ENCODE results near the gene USP35.

USP35 gene

DNA sequence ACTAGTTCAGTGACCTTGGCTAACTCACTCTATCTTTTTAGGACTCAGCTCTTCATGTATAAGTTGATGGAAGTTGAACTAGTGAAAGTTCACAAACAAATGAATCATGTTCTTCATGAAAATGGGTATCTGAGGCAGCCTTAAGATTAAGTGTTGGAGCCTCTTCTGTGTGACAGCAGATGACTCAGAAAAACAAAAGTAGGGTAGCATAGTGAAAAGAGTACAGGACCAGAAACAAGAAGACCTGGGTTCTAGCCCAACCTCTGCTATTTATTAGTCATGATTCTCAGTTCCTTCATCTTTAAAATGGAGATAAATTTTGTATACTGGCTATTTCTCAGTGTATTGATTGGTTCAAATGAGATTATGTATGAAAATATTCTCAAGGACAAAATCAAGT is 60.2 kb downstream of the USP35 start:
- Mint-ChIP-seq H3K27me3 (no peaks in the 10 kb centered on the region), H3K4me3 (no peak overlapping the region), H3K36me3 (peaks cover 58% of the 10 kb centered on the region), H3K4me1 (peaks cover 19% of the 10 kb centered on the region), H3K27ac (no peak overlapping the region), H3K9me3 (no peaks in the 10 kb centered on the region)
- ATAC-seq: no peak

DNA sequence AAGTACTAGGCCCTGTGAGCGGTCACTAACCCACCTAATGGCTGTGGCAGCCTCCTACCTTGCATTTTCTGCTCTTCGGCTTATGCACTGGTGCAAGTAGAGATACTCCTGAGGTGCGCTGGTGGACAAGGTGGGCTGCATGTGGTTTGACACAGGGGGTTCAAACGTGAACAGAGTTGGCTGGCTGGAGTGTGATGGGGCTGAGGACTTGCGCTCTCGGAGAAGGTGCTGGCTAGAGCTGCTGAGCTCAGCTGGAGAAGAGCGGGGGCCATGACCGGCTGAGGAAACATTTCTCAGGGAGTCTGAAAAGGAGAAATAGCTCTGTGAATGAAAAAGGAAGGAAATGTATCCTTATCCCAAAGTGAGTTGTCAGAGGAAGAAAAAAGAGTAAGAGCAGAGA is 61.4 kb downstream of the USP35 start:
- Mint-ChIP-seq H3K27me3 (no peaks in the 10 kb centered on the region), H3K4me3 (no peak overlapping the region), H3K36me3 (peaks cover 50% of the 10 kb centered on the region), H3K9me3 (no peaks in the 10 kb centered on the region), H3K27ac (no peak overlapping the region), H3K4me1 (peaks cover 7% of the 10 kb centered on the region)
- ATAC-seq: no peak

DNA sequence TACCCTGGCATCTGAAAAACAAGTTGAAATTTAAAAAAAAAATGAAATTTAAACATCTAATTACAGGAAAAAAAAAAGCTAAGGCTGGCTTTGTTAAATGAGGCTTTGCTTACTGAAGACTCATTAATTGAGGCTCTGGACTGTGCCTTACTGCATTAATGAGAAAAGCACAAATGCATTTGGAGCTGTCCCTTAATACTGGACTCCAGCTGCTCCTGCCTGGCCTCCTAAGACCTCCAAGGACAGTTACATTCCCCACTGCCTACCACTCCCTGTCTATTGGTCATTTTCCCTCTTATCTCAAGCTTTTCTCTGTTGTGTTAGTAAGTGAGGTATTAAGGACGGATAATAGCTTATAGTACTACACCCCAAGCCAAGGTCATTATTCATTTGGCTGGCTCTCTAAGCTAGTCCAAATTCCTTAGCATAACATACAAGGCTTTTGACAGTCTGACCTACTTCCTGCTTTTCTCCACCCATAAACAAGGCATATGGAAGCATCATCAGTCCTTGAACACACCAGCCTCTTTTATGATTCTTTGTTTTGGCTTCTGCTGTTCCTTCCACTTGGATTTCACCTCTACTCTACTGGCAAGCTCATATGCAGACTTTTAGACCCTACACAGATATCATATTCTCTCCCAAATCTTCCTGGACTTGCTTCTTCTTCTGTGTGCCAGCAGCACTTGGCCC is 62.5 kb downstream of the USP35 start:
- no peaks in the 10 kb centered on the region for H3K27me3 Mint-ChIP-seq
- no peak overlapping the region for H3K27ac Mint-ChIP-seq
- H3K9me3 Mint-ChIP-seq: no peaks in the 10 kb centered on the region
- peaks cover 6% of the 10 kb centered on the region for H3K4me1 Mint-ChIP-seq
- no peak overlapping the region for H3K4me3 Mint-ChIP-seq
- H3K36me3 Mint-ChIP-seq: peaks cover 45% of the 10 kb centered on the region
- no peak for ATAC-seq

DNA sequence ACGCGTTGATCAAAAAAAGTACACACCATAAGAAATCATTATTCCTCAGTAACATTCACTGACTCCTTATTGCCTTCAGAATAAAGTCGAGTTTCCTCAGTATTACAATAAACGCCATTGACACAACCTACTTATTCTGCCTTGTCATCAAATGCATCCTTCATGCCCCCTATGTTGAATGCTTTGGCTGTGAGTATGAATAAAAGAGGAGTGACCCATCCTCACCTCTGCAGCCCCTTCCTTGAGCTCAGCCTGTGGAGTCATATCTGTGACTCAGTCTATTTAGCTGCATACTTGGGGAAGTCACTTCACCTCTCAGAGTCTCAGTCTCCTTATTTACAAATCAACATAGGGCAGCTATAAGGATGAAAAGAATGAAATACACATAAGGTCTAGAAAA is 65.1 kb downstream of the USP35 start:
- Mint-ChIP-seq H3K27ac (no peak overlapping the region), H3K4me3 (no peak overlapping the region), H3K9me3 (no peaks in the 10 kb centered on the region), H3K4me1 (peaks cover 6% of the 10 kb centered on the region), H3K36me3 (peaks cover 19% of the 10 kb centered on the region), H3K27me3 (no peaks in the 10 kb centered on the region)
- no peak for ATAC-seq

DNA sequence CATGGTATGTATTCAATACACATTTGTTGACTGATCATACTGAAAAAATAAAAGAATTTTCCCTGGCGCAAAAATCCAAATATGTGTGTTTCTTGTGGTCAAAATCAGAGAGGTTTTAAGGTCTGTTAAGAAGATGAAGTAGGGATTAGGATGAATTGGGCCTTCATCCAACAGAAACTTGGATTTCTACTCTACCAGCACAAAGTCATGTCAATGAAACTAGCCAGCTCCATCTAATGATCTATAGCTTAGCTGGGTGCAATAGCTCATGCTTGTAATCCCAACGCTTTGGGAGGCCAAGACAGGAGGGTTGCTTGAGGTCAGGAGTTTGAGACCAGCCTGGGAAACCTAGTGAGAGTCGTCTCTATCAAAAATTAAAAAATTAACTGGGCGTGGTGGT is 65.5 kb downstream of the USP35 start:
- Mint-ChIP-seq H3K9me3 (no peaks in the 10 kb centered on the region), H3K4me1 (peaks cover 6% of the 10 kb centered on the region), H3K27me3 (no peaks in the 10 kb centered on the region), H3K36me3 (peaks cover 17% of the 10 kb centered on the region), H3K4me3 (no peak overlapping the region), H3K27ac (no peak overlapping the region)
- no peak for ATAC-seq

DNA sequence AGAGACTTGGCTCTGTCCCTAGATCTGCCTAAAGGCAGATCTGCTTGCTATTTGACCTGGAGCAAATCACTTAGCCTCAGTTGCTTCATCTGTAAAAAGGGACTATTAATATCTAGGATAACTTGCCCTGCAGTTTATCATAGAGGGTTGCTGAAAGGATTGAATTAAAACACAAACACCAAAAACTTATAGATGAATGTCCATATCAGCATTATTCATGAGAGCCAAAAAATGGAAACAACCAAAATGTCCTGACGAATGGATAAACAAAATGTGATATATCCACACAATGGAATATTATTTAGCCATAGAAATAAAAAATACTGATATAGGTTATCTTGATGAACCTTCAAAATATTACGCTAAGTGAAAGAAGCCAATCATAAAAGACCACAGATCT is 67.2 kb downstream of the USP35 start:
- Mint-ChIP-seq H3K36me3 (peaks cover 9% of the 10 kb centered on the region), H3K9me3 (no peaks in the 10 kb centered on the region), H3K27me3 (no peaks in the 10 kb centered on the region), H3K4me3 (no peak overlapping the region), H3K4me1 (peaks cover 6% of the 10 kb centered on the region), H3K27ac (no peak overlapping the region)
- ATAC-seq: no peak

DNA sequence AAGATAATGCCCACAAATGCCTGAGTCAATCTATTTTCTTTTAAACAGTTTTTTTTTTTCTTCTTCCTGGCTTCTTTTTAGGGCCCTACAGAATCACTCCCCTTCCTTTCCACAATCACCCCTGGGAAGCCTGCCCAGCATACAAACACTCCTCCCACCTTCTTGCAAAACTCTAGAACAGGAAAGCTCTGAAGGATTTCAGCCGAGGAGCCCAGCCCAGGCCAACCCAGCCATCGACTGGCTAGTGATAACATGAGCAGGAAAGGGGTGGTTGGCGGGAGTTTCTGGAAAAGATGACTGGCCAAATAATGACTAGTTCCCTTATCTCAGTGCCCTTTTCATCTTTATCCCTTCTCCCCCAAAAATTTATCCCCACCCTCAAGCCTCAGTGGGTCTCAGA is 68.2 kb downstream of the USP35 start:
- H3K27me3 Mint-ChIP-seq: no peaks in the 10 kb centered on the region
- H3K9me3 Mint-ChIP-seq: no peaks in the 10 kb centered on the region
- ATAC-seq: no peak
- H3K4me1 Mint-ChIP-seq: peaks cover 6% of the 10 kb centered on the region
- no peak overlapping the region for H3K27ac Mint-ChIP-seq
- no peak overlapping the region for H3K4me3 Mint-ChIP-seq
- H3K36me3 Mint-ChIP-seq: peaks cover 9% of the 10 kb centered on the region

DNA sequence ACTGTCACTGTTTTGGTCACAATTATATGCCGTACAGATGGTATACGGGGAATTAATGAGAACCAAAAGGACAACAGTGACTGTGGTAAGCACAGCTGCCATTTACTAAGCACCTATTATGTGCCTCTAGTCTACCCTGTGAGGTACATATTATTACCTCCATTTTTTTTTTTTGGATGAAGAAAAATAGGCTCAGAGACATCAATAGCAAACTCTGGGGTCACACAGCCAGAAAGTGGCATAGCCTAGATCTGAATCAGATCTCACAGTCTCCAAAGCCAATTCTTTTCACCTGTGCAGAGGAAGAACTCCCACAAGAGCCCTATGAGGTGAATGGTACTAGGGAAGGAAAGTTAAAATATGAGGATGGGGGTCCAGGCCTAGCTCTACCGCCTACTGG is 68.9 kb downstream of the USP35 start:
- Mint-ChIP-seq H3K36me3 (peaks cover 9% of the 10 kb centered on the region), H3K4me3 (no peak overlapping the region), H3K27me3 (no peaks in the 10 kb centered on the region), H3K9me3 (no peaks in the 10 kb centered on the region), H3K4me1 (peaks cover 2% of the 10 kb centered on the region), H3K27ac (no peak overlapping the region)
- ATAC-seq: no peak

DNA sequence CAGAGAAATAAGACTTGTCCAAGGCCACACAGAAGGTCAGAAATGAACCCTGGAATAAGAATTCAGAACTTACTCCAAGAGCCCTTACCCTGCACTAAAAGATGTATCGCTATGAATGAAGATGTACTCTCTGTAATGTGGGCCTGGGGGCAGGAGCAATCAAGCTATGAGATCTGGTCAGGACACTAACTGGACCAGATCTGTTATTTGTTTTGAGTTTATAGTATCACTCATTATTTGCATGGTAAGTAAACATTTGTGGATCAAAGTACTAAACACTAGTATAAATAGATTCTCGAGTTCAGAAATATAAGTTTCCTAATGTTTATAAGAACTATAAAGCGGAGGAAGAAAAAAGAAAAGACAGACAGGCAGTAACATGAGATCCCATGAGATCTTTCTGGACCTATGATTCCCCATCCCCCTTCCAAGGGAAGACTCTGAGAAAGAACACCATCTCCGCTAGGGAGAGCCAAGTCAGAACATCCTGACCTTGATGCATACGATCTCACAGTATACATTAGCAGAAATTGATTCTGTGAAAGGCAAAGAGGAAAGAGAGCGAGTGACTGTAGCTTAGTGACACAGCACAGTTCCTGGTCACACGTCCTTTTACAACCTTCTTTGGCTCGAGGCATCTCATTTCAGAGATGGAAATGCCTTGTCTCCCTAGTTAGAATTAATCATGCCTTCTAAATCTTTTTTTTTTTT is 71.2 kb downstream of the USP35 start:
- no peak overlapping the region for H3K27ac Mint-ChIP-seq
- no peaks in the 10 kb centered on the region for H3K9me3 Mint-ChIP-seq
- H3K36me3 Mint-ChIP-seq: no peaks in the 10 kb centered on the region
- no peak for ATAC-seq
- H3K27me3 Mint-ChIP-seq: no peaks in the 10 kb centered on the region
- H3K4me1 Mint-ChIP-seq: no peaks in the 10 kb centered on the region
- no peak overlapping the region for H3K4me3 Mint-ChIP-seq

DNA sequence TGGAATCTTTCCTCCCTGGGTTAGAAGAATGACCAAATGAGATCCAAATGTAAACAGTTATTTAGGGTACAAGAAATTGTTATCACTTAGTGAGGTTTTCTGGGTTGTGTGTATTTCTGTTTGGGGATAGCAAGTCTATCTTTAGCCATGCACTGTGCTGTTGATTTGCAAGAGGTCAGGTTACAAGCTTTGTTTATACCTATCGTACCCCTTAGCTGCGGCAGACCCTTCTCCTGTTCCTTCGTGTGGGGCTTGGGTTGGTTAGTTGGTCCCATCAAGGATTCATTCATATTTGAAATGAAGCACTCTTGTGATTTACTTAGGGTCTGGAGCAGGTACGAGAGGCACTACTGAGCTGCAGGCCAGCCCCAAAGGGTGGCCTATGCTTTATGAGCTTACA is 72.6 kb downstream of the USP35 start:
- Mint-ChIP-seq H3K9me3 (no peaks in the 10 kb centered on the region), H3K27me3 (no peaks in the 10 kb centered on the region), H3K4me3 (no peak overlapping the region), H3K27ac (no peak overlapping the region), H3K4me1 (no peaks in the 10 kb centered on the region), H3K36me3 (no peaks in the 10 kb centered on the region)
- no peak for ATAC-seq

DNA sequence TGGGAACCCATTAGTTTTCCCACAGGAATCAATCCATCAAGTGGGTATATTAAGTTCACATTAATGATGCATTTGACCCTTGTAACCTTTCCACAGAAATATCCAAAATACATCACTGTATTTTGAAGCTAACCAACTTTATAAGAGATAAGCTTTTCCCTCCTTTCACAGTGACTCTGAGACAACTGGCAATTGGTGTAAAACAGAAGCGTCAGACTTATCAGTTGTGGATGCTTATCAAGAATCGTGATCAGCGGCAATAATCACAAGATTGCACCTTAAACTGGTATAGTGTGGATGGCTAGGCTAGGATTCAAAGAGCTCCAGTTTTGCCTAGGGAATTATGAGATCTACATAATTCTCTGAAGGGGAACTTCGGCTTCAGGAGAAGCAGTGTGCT is 73.1 kb downstream of the USP35 start:
- Mint-ChIP-seq H3K36me3 (no peaks in the 10 kb centered on the region), H3K4me3 (no peak overlapping the region), H3K27me3 (no peaks in the 10 kb centered on the region), H3K4me1 (no peaks in the 10 kb centered on the region), H3K9me3 (no peaks in the 10 kb centered on the region), H3K27ac (no peak overlapping the region)
- ATAC-seq: no peak

DNA sequence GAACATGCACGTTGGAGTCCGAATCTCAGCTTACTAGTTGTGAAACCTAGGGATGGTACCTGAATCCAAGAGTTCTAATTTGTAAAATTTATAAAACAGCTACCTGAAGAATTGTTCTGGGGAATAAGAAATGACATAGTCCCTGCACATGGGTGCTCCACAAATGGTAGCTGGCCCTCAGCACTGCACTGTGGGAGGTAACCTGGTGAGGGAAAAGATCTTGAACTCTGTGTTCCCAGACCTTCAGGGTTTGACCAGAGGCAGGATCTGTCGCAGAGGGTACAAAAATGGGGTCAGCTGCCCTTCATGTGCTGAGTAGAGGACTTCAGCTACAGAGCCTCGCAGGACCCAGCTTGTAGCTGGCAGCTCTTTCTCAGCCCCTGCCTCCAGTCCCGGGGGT is 73.5 kb downstream of the USP35 start:
- Mint-ChIP-seq H3K27me3 (no peaks in the 10 kb centered on the region), H3K36me3 (no peaks in the 10 kb centered on the region), H3K9me3 (no peaks in the 10 kb centered on the region), H3K4me1 (no peaks in the 10 kb centered on the region), H3K27ac (no peak overlapping the region), H3K4me3 (no peak overlapping the region)
- no peak for ATAC-seq

DNA sequence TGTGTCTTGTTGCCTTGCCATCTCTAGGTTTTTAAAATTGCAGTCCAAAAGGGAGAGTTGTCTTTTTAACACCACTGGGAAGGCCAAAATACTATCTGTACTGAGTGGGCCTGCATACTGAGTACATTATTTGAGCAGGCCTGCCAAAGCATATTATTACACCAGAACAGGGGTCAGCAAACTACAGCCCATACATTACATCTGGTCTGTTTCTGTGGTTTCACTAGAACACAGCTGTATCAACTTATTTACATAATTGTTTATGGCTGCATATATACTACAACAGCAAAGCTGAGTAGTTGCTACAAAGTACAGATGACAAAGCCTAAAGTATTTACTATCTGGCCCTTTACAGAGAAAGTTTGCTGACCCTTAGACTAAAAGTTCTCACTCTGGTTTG is 74.0 kb downstream of the USP35 start:
- Mint-ChIP-seq H3K4me3 (no peak overlapping the region), H3K27ac (no peak overlapping the region), H3K36me3 (no peaks in the 10 kb centered on the region), H3K27me3 (no peaks in the 10 kb centered on the region), H3K9me3 (no peaks in the 10 kb centered on the region), H3K4me1 (no peaks in the 10 kb centered on the region)
- no peak for ATAC-seq

All from stimulated activated memory B cell treated with anti-CD40 and anti-IgM and Interleukin-4, amounts not matched to agents 10 μg/mL and 1 μg/mL and 100 μg/mL, for 72 hours (primary cell).